GM23248 (cell line): ENCODE results near the gene PFKFB4. TPM values are rescaled to one million over a fixed set of nuclear protein-coding genes. Genes with fewer than 3 reads are reported as not detected.

Source experiments
- DNase-seq: peaks from one replicate; pipeline ENCODE4 v3.0.0-alpha.2; 2015
- H2AFZ ChIP-seq: fragments of 200-600 bp; sonication (generic); 2 replicates; pipeline ENCODE4 v1.6.1; 2016; ENCODE audit warnings: antibody characterized with exemption
- H3F3A ChIP-seq: fragments of 200-600 bp; sonication (generic); 2 replicates; pipeline ENCODE4 v1.6.1; 2016; ENCODE audit warnings: mild to moderate bottlenecking, antibody characterized with exemption, mixed run types; ENCODE audit not compliant: insufficient read depth
- H3K27ac ChIP-seq: fragments of 200-600 bp; sonication (generic); 2 replicates; pipeline ENCODE4 v1.5.1; 2016; ENCODE audit warnings: mild to moderate bottlenecking
- H3K27me3 ChIP-seq: fragments of 200-600 bp; sonication (generic); replicated peaks from 2 replicates; pipeline ENCODE4 v1.6.1; 2016; ENCODE audit warnings: mild to moderate bottlenecking; ENCODE audit not compliant: insufficient read depth
- H3K36me3 ChIP-seq: fragments of 200-600 bp; sonication (generic); 2 replicates; pipeline ENCODE4 v1.6.1; 2016; ENCODE audit warnings: low read depth, mild to moderate bottlenecking
- H3K4me1 ChIP-seq: fragments of 200-600 bp; sonication (generic); 2 replicates; pipeline ENCODE4 v1.6.1; 2016; ENCODE audit warnings: mild to moderate bottlenecking; ENCODE audit not compliant: insufficient read depth
- H3K4me2 ChIP-seq: fragments of 200-600 bp; sonication (generic); one replicate; pipeline ENCODE4 v1.6.1; 2016; ENCODE audit warnings: mild to moderate bottlenecking; ENCODE audit not compliant: unreplicated experiment
- H3K4me3 ChIP-seq: fragments of 200-600 bp; sonication (generic); 2 replicates; pipeline ENCODE4 v1.5.1; 2016; ENCODE audit warnings: mild to moderate bottlenecking
- H3K79me2 ChIP-seq: fragments of 200-600 bp; sonication (generic); 2 replicates; pipeline ENCODE4 v1.6.1; 2016; ENCODE audit warnings: mild to moderate bottlenecking; ENCODE audit not compliant: insufficient read depth
- H3K9ac ChIP-seq: fragments of 200-600 bp; sonication (generic); 2 replicates; pipeline ENCODE4 v1.6.1; 2016; ENCODE audit warnings: mild to moderate bottlenecking
- H3K9me2 ChIP-seq: fragments of 200-600 bp; sonication (generic); 2 replicates; pipeline ENCODE4 v1.6.1; 2016; ENCODE audit warnings: mixed run types, mild to moderate bottlenecking, moderate library complexity; ENCODE audit not compliant: insufficient read depth
- H3K9me3 ChIP-seq: fragments of 200-600 bp; sonication (generic); one replicate; pipeline ENCODE4 v1.6.1; 2017; ENCODE audit warnings: low read depth
- H4K20me1 ChIP-seq: fragments of 200-600 bp; sonication (generic); 2 replicates; pipeline ENCODE4 v1.6.0; 2016; ENCODE audit not compliant: insufficient read depth
- EZH2 ChIP-seq: fragments of 200-600 bp; sonication (generic); IDR thresholded peaks from 2 replicates; pipeline ENCODE4 v1.6.1; 2018; ENCODE audit warnings: antibody characterized with exemption, mild to moderate bottlenecking; ENCODE audit not compliant: insufficient read depth, poor library complexity, severe bottlenecking
- EZH2phosphoT487 ChIP-seq: fragments of 200-600 bp; sonication (generic); IDR thresholded peaks from 2 replicates; pipeline ENCODE4 v1.6.1; 2018; ENCODE audit warnings: antibody characterized with exemption, moderate library complexity, mild to moderate bottlenecking, low read depth; ENCODE audit not compliant: insufficient read depth
- whole genome bisulfite sequencing, 2 experiments: methylation state at CpG; one replicate each; pipeline ENCODE4 v1.1.6; 2015 to 2017; ENCODE audit warnings: low lambda C conversion rate in 2 of 2, low coverage in 1 of 2; ENCODE audit errors: missing lambda C conversion rate in 2 of 2; 5-methylcytosine and 5-hydroxymethylcytosine counted together
- in situ Hi-C: fragments of 300-500 bp; cut with MboI; formaldehyde crosslinking; loops from 2 replicates; pipeline ENCODE4 v1.15.0; 2020
- polyA plus RNA-seq: library from polyadenylated mRNA; unstranded; fragments of >200 nt; fragmentation: Nextera tagmentation; extraction: Ambion mirVana; gene quantifications from 2 replicates; pipeline ENCODE4 v1.2.1, GENCODE V29; 2016
- total RNA-seq: library from RNA; depleted of rRNA; stranded (reverse); fragments of >200 nt; shearing (Covaris generic); gene quantifications from 2 replicates; pipeline ENCODE4 v1.2.3, GENCODE V29; 2014

The PFKFB4 gene
- total and polyA plus RNA-seq, 2 experiments from 2014 or later: 10.1 to 15.3 TPM

DNA sequence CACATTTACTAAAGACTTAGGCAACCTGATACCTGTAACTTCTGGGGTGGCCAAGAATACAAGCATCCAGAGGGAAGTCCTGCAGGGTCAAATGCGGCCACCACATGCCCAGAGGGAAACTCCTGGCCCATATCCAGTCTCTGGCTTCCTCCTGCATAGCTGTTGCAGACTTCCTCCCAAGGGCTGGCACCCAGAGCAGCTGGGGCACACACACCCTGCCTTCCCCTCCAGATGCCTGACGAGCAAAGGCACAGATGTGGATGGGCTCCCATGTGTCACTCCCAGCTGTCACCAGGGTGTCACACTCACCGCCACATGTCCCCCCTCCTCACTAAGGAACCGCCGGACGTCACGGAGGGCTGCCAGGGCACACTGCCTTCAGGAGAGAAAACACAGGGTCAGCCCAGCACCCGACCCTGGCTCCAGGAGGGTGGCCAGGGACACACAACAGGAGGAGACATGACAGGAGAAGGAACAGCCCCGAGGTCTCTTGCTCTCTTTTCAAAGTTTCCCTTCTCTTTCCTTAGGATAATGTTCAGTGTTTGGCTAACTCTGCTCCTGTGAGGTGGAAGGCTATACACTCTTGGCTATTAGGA lies 13.2 kb downstream of the PFKFB4 start:
- TF ChIP-seq EZH2phosphoT487 (no peak), EZH2 (no peak)
- H2AFZ ChIP-seq: no peak overlapping the region
- no peaks in the 10 kb centered on the region for H3K27me3 ChIP-seq
- in situ Hi-C loops: no loop called here
- no peaks in the 10 kb centered on the region for H3K4me1 ChIP-seq
- no peaks in the 10 kb centered on the region for H3F3A ChIP-seq
- no peak overlapping the region for H3K27ac ChIP-seq
- no peak overlapping the region for H3K4me3 ChIP-seq
- H3K9me3 ChIP-seq: no peaks in the 10 kb centered on the region
- WGBS, 2 experiments: 73 to 77% methylated on average over 9 of the region's 9 CpGs
- no peaks in the 10 kb centered on the region; the same call in 1 of the 2 replicates for H3K36me3 ChIP-seq
- no peaks in the 10 kb centered on the region for H4K20me1 ChIP-seq
- H3K9me2 ChIP-seq: no peaks in the 10 kb centered on the region
- no peak for DNase-seq
- no peaks in the 10 kb centered on the region for H3K79me2 ChIP-seq
- no peak overlapping the region for H3K9ac ChIP-seq
- H3K4me2 ChIP-seq: no peak overlapping the region

DNA sequence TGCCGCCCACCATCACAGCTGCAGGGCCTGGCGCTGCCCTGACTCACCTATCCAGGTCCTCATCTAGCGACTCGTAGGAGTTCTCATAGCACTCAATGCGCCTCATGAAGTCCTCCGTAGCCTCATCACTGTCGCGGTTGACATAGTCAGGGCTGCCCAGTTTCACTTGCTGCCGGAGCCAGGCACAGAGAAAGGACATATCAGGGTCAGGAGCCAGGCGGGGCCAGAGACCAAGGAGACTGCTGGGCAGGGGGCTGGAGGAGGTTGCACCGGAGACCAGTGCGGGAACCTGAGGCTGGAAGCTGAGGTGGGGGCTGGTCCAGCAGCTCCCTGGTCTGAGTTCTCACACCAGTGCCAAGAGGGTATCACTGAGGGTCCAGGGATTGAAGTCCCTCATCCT lies 18.2 kb downstream of the PFKFB4 start:
- no peak overlapping the region for H3K4me3 ChIP-seq
- H3K27ac ChIP-seq: no peak overlapping the region
- H3K4me1 ChIP-seq: no peaks in the 10 kb centered on the region
- H3K27me3 ChIP-seq: no peaks in the 10 kb centered on the region
- TF ChIP-seq EZH2 (no peak), EZH2phosphoT487 (no peak)
- H3K9me3 ChIP-seq: no peaks in the 10 kb centered on the region
- no peak for DNase-seq
- H3K9me2 ChIP-seq: no peaks in the 10 kb centered on the region
- no peak overlapping the region for H3K4me2 ChIP-seq
- H2AFZ ChIP-seq: no peak overlapping the region
- H3F3A ChIP-seq: no peaks in the 10 kb centered on the region
- no peaks in the 10 kb centered on the region for H4K20me1 ChIP-seq
- 92% methylated on average over 12 of the region's 12 CpGs for WGBS, 2 experiments
- H3K79me2 ChIP-seq: no peaks in the 10 kb centered on the region
- no peak overlapping the region for H3K9ac ChIP-seq
- H3K36me3 ChIP-seq: peaks cover 6% of the 10 kb centered on the region; the same call in 1 of the 2 replicates
- in situ Hi-C loops: no loop called here

DNA sequence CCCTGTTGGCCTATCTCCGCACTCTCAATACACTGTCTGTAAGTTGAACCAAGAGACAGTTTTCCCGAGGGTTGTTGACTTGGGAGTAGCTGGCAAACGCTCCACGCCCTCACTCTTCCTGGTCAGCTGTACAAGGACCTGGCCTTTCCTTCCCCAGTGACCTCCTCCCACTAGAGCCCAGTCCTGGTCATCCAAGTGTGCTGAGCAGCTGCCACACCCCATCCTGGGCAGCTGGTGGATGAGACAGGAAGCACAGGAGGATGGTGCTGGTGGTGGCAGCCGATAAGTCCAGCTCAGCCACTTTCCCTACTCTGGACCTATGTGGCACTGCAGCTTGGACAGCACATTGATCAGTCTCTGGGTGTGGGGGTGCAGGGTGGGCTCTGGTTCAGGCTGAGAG lies 19.8 kb downstream of the PFKFB4 start:
- Histone ChIP-seq H3F3A (no peaks in the 10 kb centered on the region), H3K36me3 (peaks cover 6% of the 10 kb centered on the region; the same call in 1 of the 2 replicates), H3K4me1 (no peaks in the 10 kb centered on the region), H3K79me2 (no peaks in the 10 kb centered on the region), H3K27me3 (no peaks in the 10 kb centered on the region), H4K20me1 (no peaks in the 10 kb centered on the region), H3K4me3 (no peak overlapping the region), H3K9me3 (no peaks in the 10 kb centered on the region), H3K27ac (no peak overlapping the region), H3K9ac (no peak overlapping the region), H2AFZ (no peak overlapping the region), H3K9me2 (no peaks in the 10 kb centered on the region), H3K4me2 (no peak overlapping the region)
- WGBS, 2 experiments: 90 to 99% methylated on average over 5 of the region's 5 CpGs
- DNase-seq: no peak
- in situ Hi-C loops: no loop called here
- TF ChIP-seq EZH2phosphoT487: no peak
- no peak for TF ChIP-seq EZH2

DNA sequence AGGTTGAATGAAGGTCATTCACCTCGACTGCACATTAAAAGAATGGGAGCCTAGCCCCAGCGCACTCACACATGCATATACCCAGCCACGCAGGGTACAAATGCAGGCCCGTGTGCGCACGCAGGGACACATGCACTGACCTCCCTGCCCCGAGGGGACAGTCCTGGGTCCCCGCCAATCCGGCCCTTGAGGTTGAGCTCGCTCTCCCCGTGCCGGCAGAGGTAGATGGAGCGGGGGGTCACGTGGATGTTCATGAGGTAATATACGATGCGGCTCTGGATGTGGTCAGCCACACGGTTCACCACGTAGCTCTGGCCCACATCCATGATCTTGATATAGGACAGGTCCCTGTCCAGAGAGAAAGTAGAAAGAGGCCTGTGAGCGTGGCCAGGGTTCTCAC lies 20.5 kb downstream of the PFKFB4 start:
- Histone ChIP-seq H3K9ac (no peak overlapping the region), H3K4me1 (no peaks in the 10 kb centered on the region), H3K27me3 (no peaks in the 10 kb centered on the region), H2AFZ (no peak overlapping the region), H3K9me3 (no peaks in the 10 kb centered on the region), H3K4me3 (no peak overlapping the region), H3K79me2 (no peaks in the 10 kb centered on the region), H3K4me2 (no peak overlapping the region), H3F3A (no peaks in the 10 kb centered on the region), H3K36me3 (peaks cover 6% of the 10 kb centered on the region; the same call in 1 of the 2 replicates), H3K27ac (no peak overlapping the region), H4K20me1 (no peaks in the 10 kb centered on the region), H3K9me2 (no peaks in the 10 kb centered on the region)
- no peak for DNase-seq
- TF ChIP-seq EZH2: no peak
- TF ChIP-seq EZH2phosphoT487: no peak
- 91 to 92% methylated on average over 19 of the region's 19 CpGs for WGBS, 2 experiments
- in situ Hi-C loops: no loop called here

DNA sequence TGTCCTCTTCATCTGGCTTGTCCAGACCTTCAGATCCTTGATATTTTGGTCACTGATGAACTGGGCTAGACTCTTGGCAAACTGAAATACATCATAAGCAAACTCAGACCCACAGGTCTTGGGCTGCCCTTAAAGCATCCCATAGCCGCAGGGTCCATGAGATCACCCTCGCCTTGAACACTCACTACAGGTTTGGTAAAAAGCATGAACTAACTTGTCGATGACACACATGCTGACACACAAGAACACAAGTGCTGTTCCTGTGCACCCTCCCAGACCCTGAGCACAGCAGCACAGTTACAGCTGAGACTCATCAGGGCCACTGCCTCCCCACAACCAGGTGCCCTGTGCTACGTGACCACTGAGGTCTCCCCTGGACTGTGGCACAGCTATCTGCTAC lies 21.0 kb downstream of the PFKFB4 start:
- Histone ChIP-seq H3K79me2 (no peaks in the 10 kb centered on the region), H3F3A (no peaks in the 10 kb centered on the region), H3K4me1 (no peaks in the 10 kb centered on the region), H3K27ac (no peak overlapping the region), H3K4me3 (no peak overlapping the region), H3K9ac (no peak overlapping the region), H3K36me3 (peaks cover 6% of the 10 kb centered on the region; the same call in 1 of the 2 replicates), H3K27me3 (no peaks in the 10 kb centered on the region), H4K20me1 (no peaks in the 10 kb centered on the region), H3K9me2 (no peaks in the 10 kb centered on the region), H3K9me3 (no peaks in the 10 kb centered on the region), H3K4me2 (no peak overlapping the region), H2AFZ (no peak overlapping the region)
- 97 to 100% methylated on average over 4 of the region's 4 CpGs for WGBS, 2 experiments
- in situ Hi-C loops: no loop called here
- TF ChIP-seq EZH2phosphoT487: no peak
- no peak for TF ChIP-seq EZH2
- no peak for DNase-seq
